Tibial nerve (tissue), 3 donors: Measurements from ENCODE around the gene GPHN.

Experiments
- POLR2A ChIP-seq, 2 donors: fragments of 450-650 bp; IDR thresholded peaks; one replicate each; pipeline ENCODE4 v1.6.1; 2017; ENCODE audit warnings: antibody characterized with exemption in 2 of 2, mild to moderate bottlenecking in 2 of 2, moderate library complexity in 2 of 2
- TF ChIP-seq, protein P1 (sequence below), 5 experiments: fragments of 200-600 bp in 3 of 5; fragments of 450-650 bp in 2 of 5; sonication (generic) in 3 of 5; IDR thresholded peaks; one replicate each; pipeline ENCODE4 v1.5.1; 2016 to 2019; ENCODE audit warnings: antibody characterized with exemption in 5 of 5, mild to moderate bottlenecking in 3 of 5, moderate library complexity in 2 of 5

DNA sequence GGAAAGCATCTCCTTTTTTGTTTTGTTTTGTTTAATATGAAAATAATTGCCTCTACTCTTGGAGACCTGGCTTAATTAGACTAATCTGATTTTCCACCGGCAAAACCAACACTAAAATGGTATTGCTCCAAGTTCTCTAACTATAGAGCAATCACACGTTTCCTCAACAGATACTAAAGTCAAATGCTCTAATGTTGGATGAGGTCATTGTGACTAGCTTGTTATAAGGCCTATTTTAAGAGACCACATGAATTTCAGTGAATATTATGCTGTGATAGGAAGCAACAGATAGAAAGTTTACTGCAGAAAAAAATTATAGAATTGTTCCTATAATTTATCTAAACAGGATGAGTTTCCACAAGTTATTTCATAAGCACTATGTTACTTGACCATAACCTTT is 25.1 kb upstream of the GPHN start:
- TF ChIP-seq, protein P1, sequence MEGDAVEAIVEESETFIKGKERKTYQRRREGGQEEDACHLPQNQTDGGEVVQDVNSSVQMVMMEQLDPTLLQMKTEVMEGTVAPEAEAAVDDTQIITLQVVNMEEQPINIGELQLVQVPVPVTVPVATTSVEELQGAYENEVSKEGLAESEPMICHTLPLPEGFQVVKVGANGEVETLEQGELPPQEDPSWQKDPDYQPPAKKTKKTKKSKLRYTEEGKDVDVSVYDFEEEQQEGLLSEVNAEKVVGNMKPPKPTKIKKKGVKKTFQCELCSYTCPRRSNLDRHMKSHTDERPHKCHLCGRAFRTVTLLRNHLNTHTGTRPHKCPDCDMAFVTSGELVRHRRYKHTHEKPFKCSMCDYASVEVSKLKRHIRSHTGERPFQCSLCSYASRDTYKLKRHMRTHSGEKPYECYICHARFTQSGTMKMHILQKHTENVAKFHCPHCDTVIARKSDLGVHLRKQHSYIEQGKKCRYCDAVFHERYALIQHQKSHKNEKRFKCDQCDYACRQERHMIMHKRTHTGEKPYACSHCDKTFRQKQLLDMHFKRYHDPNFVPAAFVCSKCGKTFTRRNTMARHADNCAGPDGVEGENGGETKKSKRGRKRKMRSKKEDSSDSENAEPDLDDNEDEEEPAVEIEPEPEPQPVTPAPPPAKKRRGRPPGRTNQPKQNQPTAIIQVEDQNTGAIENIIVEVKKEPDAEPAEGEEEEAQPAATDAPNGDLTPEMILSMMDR (IDR thresholded peaks at IDR 0.05), result no peak
- TF ChIP-seq POLR2A (IDR thresholded peaks at IDR 0.05), result no peak
